NCI-H187 (cell line): ENCODE measurements around the gene DCUN1D4.
A peak's percentile ranks its signal among the peaks of the same experiment; 100 is the strongest.
"Not testable (repeated sequence)": the region's sequence is repeated elsewhere in the genome, so short reads cannot be mapped to it uniquely, and the experiment has no call there.

Experiments
- DNase-seq, 2 experiments: peaks; one replicate each; lab custom pipeline; 2025; lab: John Stamatoyannopoulos, UW

The DCUN1D4 gene

DNA sequence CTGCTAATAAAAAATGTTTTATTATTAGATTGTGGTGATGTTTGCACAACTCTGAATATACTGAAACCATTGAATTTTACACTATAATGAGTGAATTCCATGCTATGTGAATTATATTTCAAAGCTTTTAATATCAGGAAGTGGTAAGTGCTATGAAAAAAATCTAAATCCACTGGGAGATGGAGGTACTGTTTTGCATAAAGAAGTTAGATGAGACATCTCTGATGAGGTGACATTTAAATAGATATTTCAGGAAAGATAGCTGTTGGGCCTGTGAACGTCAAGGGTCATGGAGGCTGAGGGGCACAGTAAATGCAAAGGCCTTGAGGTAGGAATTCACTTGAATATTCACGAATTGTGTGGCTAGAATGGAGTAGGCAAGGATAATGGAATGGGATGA lies 12.3 kb downstream of the DCUN1D4 start:
- DNase-seq, result no peak

GRCh38 chr4:51855751-51856150 lies 12.8 kb downstream of the DCUN1D4 start:
- peak in 1 of 2 experiments; percentile 0 for DNase-seq

DNA sequence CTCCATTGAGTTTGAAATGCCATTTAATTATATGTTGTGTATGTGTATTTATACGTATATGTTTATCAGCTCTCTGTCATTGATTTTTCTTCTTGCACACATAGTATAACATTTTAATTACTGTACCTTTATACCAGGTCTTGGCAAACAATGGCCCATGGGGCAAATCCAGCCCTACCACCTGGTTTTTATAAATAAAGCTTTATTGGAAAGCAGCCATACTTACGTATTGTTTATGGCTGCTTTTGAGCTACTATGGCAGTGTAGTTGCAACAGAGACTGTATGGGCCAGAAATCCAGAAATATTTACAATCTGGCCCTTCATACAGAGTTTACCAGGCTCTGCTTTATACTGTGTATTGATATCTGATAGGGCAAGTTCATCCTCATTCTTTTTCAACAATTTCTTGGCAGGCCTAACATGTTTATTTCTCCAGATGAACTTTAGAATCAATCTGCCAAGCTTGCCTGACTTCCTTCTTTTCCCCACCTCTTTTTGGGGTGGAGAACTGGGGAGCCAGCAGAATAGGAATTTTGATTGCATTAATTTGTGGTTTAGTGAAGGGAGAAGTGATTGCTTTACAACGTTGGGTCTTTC lies 15.8 kb downstream of the DCUN1D4 start:
- DNase-seq, result no peak

DNA sequence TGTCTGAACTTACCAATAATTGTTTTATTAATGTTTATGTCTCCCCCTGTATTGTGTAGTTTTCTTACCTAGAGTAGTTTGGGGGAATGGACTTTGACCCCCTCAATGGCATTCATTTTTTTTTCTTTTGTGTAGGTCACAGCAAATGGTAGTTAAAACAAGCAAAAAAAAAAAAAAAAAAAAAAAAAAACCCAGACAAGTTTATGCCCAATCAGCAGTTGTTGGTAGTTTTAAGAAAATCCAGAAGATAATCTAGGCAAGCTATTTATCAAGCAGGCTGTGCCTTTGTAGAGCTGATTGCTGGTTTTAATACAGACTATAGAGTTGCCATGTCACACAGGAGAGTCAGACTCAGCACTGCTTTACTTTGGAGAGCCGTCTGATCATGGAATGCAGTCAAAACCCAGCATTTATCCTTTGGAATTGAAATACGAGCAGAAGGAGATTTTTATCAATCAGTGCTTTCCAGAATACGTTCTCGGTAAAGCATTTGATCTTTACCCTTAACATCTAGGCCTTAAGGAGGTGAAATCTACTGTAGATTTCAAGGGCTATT lies 16.6 kb downstream of the DCUN1D4 start:
- DNase-seq, result no peak

GRCh38 chr4:51862199-51862598 lies 19.2 kb downstream of the DCUN1D4 start:
- DNase-seq, result no peak

DNA sequence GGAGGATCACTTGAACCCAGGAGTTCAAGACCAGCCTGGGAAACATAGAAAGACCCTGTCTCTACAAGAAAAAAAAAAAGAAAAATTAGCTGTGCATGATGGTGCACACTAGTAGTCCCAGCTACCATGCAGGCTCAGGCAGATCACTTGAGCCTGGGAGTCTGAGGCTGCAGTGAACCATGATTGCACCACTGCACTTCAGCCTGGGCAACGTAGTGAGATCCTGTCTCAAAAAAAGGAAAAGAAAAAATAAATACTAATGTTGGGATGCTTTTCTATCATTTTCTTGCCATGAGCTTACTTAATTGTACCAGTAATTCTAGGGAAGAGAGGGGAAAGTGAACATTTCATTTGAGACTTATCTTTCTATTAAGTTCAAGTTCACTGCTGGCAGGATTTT lies 19.8 kb downstream of the DCUN1D4 start:
- no peak for DNase-seq

DNA sequence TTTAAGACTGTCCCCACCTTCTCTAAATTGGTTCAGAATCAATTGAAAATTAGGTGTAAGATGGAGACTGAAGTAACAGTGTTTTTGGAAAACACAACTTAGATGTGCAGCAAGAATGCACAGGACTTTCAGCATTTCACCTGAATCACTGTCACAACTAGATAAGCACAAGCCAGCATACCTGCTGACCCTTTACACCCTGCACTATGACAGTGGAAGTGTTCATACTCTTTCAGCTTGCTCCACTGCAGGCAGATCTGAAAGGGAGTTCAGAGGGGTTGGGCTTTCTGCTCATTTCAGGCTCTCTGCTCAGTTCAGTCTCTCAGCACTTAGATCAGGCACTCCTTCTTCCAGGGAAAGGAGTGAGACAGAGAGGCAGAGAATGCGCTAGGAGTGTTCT lies 22.8 kb downstream of the DCUN1D4 start:
- DNase-seq, result no peak

DNA sequence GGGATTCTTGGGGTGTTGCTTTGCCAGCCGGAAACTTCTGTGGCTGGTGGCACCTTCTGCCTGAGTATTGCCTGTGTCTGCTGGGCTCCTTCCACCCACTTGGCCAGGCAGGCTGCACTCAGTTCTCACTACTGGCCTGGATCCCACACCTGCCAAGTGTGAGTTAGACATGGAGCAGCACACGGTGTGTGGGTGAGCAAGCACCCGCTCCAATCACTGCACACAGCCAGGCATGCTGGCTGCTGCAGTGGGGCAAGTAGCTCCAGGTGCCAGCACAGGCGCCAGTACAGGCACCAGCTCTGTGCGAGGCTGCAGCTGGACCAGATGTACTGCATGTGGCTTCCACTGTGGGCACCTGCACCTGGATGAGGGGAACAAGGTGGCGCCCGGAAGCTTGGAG lies 23.9 kb downstream of the DCUN1D4 start:
- DNase-seq, result no peak

- DNase-seq, result no peak
These were observed 24.9 kb downstream of the DCUN1D4 start for GRCh38 chr4:51867689-51868448.

DNA sequence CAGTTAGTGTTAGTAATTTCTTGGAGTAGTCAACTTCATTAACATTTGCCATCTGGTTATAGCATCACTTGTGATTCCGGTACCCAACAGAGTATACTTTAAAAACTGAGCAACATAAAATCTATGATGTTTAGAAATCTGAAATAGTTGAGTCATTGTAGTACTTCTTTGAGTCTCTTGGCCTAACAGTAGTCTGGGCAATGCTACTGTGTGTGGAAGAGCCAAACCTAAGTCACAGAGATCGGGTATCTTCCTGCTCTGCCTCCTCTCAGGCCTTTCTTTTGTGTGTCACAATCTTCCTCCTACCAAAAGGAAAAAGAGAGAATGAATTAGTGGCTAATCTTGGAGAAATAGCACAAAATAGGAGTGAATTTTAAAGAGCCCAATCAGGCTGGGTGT lies 25.5 kb downstream of the DCUN1D4 start:
- no peak for DNase-seq

DNA sequence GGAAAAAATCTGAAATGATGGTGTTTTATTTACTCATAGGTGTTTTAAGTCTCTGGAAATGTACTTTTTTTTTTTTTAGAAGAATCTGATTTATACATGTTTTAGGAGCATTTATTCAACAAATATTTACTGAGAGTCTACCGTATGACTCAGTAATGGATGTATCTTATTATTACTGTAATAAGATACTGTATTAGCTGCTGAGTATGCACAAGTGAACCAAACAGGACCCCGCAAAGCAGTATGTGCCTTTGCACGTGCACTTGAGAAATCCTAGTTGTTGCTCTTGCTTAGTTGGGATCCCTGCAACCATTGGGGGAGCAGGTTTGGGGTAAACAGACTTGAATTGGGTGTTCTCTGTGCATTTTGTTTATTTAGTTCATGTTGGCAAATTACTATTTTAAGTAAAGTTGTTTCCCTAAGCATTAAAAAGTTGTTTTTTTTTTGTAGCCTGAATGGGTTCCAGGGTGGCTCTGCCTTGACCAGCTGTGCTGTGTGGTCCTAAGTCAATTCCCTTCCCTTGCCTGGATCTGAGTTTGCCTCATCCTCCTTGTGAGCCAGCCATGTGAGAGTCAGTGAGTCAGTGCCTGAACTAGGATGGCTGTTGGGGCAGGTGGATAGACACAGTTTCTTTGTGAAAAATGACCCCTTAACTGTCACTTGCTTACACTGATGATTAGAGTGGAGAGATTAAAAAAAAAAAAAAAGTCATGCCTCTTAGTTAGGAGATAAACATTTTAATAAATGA lies 27.7 kb downstream of the DCUN1D4 start:
- no peak for DNase-seq

DNA sequence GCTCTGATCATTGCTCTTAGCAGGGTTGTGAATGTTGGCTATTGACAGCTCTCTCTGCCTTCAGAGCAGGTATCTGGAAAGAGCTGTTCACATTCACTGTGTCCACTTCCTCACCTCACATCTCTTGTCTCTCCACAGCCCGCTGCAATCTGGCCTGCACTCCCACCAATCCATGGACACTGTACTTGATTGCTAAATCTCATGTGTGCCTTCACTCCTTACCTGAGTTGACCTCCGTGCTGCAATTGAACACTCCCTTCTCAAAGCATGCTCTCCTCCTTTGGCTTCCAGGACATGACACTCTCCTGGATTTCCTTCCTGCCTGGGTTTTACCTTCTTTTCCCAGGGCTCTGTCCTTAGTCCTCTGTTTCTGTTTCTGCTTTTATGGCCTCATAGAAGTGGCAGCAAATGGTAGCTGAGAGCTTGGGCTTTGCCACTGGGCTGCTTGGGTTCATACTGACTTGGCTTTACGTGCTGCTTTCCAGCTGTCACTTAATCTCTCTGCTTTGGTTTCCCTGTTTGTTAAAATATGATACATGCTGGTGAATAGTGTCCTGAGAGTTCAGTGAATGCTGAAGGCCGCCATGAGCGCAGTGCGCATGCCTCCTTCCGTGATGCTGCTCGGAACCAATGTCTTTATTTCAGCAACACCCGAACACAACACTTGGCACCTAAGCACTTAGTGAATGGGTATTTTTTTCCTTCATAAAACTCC lies 29.5 kb downstream of the DCUN1D4 start:
- DNase-seq, result no peak

DNA sequence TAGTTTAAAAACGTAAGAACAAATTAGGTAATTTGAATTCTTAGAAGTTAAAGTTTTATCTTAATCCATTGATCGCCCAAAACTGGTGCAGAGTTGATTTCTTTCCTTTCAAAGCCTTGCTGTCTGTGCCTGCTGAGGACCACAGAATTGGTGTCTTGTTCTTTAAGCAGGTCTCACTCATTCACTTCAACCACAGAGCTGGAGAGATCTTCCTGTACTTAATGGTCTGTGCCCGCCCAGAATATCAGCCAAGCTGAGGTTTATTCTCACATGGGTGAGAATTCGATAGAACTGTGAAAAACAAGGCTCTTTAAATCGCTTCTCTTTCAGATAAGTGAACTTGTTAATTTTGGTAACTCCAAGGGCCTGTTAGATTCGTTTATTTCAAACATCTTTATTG lies 31.6 kb downstream of the DCUN1D4 start:
- no peak for DNase-seq

DNA sequence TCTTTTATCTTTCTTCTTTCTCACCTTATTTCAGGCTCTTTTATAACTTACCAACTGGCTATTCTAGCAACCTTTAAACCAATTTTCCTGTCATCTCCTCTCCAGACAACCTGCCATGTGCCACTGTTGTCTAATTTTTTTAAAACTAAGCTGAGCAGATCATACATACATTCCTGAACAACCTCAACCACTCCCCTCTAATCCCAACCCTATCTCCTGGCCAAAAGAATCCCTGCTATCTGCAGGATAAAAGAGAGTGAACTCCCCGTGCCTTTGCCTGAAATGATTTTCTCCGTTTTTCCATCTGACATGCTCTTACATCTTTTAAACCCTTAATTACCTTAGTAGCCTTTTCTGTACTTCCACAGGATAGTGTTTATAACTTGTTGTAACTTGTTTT lies 35.5 kb downstream of the DCUN1D4 start:
- no peak for DNase-seq

DNA sequence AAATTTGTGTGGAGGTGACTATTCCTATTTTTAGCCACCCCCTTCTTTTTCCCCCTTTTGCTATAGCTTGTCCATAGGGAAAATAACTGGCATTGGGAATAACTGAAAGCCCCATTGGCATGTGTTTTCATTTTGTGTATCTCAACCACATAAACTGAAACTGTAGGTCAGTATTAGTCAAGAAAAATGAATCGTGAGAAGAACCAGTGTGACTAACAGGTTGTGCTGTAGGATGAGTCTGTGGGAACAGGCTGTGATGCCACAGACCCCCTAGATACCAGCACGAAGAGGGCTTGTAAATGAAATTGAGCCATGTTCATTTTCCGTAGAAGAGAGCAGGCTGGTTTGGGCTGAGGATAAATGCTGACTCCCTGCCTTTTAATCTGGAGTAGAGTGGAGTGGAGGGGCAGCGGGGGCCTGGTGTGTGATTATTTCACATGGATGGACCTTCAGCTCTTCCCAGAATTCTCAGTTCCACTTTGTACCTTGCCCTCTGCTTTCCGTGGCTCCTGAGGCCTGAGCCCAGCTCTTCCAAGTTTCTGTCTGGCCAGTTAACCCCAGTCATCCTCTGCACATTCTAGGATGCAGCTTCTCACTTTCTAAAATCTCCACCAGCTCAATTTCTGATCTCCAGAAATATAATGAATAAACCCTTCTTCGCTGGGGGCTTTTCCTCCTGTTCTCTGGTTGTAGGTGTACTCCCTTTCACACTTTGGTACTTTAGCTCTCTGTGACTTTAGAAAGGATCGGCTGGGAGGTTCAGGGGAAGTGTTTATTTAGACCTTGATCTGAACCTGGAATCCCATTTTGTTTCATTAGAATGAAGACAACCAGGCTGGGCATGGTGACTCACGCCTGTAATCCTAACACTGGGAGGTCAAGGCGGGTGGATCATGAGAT lies 37.3 kb downstream of the DCUN1D4 start:
- DNase-seq, result no peak

- no peak for DNase-seq
These were observed 41.1 kb downstream of the DCUN1D4 start for GRCh38 chr4:51884055-51884454.

DNA sequence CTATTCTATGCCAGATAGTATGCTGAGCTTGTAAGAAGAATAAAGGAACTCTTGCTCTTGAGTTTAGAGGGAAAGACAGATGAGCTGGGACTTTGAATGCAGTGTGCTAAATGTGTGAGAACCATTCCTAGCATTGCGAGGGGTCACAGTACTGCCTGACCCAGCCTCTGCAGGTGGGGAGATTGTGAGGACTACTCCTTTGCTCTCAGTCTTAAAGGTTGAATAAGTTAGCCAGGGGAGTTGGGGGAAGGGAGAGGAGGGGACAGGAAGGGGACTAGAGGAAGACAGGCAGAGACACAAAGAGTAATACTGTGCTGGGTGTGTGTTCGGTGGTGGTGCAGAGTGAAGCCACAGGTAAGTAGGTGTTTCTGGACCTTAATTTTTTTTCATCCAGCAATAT lies 41.7 kb downstream of the DCUN1D4 start:
- DNase-seq, result no peak

DNA sequence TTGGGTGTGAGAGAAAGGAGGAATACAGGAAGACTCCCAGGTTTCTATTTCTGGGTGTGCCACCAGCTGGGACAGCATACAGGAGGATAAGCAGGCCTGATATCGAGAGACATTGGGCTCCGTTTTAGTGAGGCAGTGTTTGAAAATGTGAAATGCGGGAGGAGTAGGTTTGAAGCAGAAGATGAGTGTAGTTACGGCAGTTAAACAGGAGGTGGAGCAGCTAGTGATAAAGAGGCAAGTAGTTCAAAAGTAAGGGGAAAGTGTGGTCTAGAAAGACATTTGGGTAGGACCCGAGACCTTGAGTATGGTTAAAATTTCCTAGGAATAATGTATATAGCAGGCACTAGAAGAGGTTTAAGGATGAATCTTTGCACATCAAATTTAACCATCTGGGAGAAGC lies 42.4 kb downstream of the DCUN1D4 start:
- no peak for DNase-seq

GRCh38 chr4:51890760-51891159 lies 47.8 kb downstream of the DCUN1D4 start:
- no peak for DNase-seq

- DNase-seq, result not testable (repeated sequence)
These were observed 50.4 kb downstream of the DCUN1D4 start for GRCh38 chr4:51893402-51893801.

DNA sequence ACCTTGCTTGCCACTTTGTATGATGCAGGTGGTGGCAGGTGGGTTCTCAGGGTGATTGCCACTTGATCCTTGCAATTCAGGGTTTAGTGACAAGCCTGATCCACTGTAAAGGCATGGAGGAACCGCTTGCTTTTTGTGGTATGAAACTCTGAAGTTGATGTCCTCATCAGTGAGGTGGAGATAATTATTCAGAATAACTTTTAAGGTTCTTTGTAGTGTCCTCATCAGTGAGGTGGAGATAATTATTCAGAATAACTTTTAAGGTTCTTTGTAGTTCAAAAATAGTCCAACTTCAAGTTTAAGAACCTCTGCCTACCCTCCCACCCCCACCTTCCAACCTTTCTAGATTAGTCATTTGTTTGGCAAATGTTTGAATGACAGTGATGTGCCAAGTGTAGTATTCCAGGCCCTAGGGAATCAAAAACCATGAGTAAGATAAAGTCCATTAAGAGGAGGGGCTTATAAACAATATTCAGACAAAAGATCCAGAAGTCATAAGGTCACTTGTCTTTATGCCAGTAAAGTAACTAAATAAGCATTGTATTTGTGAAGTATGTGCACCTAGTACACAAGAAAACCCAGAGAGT lies 51.2 kb downstream of the DCUN1D4 start:
- DNase-seq, result no peak
